HEK293T (cell line): ENCODE data around the gene IMPDH2.

ENCODE experiments used
- CTCF ChIA-PET: fragments of 350-600 bp; formaldehyde crosslinking; extraction: SDS; loops from one replicate; lab custom pipeline; 2021; ENCODE audit warnings: antibody characterized with exemption, inconsistent platforms; lab: Yijun Ruan, JAX
- POLR2A ChIA-PET: fragments of 350-600 bp; formaldehyde crosslinking; extraction: SDS; loops from one replicate; lab custom pipeline; 2020; ENCODE audit warnings: antibody characterized with exemption, inconsistent platforms; lab: Yijun Ruan, JAX
- DNase-seq: peaks from one replicate; pipeline ENCODE4 v3.0.0; 2012; ENCODE audit warnings: mixed read lengths; ENCODE audit errors: extremely low spot score
- ARNT ChIP-seq: fragments of 450-650 bp; IDR thresholded peaks from 2 replicates; pipeline ENCODE4 v1.6.1; 2017; ENCODE audit warnings: mild to moderate bottlenecking
- BHLHE40 ChIP-seq: fragments of 450-650 bp; IDR thresholded peaks from 2 replicates; pipeline ENCODE4 v1.6.1; 2016; ENCODE audit warnings: mild to moderate bottlenecking, moderate library complexity, borderline replicate concordance
- CTBP1 ChIP-seq: fragments of 450-650 bp; IDR thresholded peaks from 2 replicates; pipeline ENCODE4 v1.6.1; 2016; ENCODE audit warnings: borderline replicate concordance
- ELF4 ChIP-seq: fragments of 450-650 bp; IDR thresholded peaks from 2 replicates; pipeline ENCODE4 v1.6.1; 2017; ENCODE audit warnings: antibody characterized with exemption
- FOXA1 ChIP-seq: fragments of 450-650 bp; IDR thresholded peaks from 2 replicates; pipeline ENCODE4 v1.6.1; 2016; ENCODE audit warnings: mild to moderate bottlenecking
- FOXK2 ChIP-seq: fragments of 450-650 bp; IDR thresholded peaks from 2 replicates; pipeline ENCODE4 v1.6.1; 2016; ENCODE audit warnings: mild to moderate bottlenecking
- FOXM1 ChIP-seq: fragments of 450-650 bp; IDR thresholded peaks from 2 replicates; pipeline ENCODE4 v1.6.1; 2017; ENCODE audit warnings: mild to moderate bottlenecking, borderline replicate concordance
- HDGF ChIP-seq: fragments of 450-650 bp; IDR thresholded peaks from 2 replicates; pipeline ENCODE4 v1.6.1; 2017; ENCODE audit warnings: antibody characterized with exemption, borderline replicate concordance
- LEF1 ChIP-seq: fragments of 450-650 bp; IDR thresholded peaks from 2 replicates; pipeline ENCODE4 v1.6.1; 2017; ENCODE audit warnings: mild to moderate bottlenecking, borderline replicate concordance
- NFRKB ChIP-seq: fragments of 450-650 bp; IDR thresholded peaks from 2 replicates; pipeline ENCODE4 v1.6.1; 2016; ENCODE audit warnings: mild to moderate bottlenecking, moderate library complexity
- SP1 ChIP-seq: fragments of 450-650 bp; IDR thresholded peaks from 2 replicates; pipeline ENCODE4 v1.6.1; 2017
- SUZ12 ChIP-seq: fragments of 450-650 bp; IDR thresholded peaks from 2 replicates; pipeline ENCODE4 v1.6.1; 2016; ENCODE audit warnings: mild to moderate bottlenecking
- TARDBP ChIP-seq: fragments of 450-650 bp; IDR thresholded peaks from 2 replicates; pipeline ENCODE4 v1.6.1; 2016
- ZNF384 ChIP-seq: fragments of 450-650 bp; IDR thresholded peaks from 2 replicates; pipeline ENCODE4 v1.6.1; 2016
- TF ChIP-seq, protein P1 (sequence below): fragments of 450-650 bp; IDR thresholded peaks from 2 replicates; pipeline ENCODE4 v1.6.1; 2016

The IMPDH2 gene

DNA sequence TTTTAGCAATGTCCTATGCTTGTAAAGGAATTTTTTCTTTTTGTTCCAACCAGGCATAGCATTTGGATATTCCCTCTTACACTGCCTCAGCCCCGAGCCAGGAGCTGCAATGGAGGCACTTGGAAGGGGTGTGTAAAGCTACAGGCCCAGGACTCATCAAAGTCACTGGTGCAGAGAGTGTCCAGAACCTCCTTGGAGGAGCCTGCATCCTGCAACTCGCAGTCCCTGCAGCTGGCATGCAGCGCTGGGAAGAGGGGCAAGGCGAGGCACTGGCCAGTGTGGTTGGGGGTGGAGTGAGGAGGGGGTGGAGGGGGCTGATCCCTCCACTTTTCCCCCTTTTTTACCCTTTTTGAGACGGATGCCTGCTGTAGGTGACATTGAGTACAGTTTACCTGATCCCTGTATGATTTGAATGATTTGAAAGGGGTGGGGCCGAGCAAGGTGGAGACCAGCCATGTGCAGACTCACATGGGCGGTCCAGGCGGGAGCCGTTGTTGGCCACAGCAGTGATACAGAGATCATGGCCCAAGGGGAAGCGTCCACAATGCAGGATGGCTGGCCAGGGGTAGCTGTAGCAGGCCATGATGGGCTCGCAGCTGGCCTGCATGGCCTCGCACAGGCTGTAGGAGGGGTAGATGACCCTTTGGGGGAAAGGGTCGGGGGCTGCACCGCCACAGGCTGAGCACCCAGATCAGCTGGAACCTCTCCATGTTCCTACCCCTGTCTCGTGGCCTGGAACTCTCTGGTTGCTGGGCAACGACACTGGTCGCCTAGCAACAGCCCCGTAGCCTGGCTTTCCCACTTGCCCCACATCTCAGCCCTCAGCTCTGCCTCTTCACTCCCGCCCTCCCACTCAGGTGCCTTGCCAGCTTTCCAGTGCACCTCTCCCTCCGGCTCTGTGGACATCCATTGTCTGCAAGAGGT is 31.2 kb downstream of the IMPDH2 start:
- ChIA-PET POLR2A (interaction anchor here (1.0 to 4.8 kb wide), 3 partner anchors 9 to 24 kb away, joined by 3 to 53 read pairs (median 6); partner anchors contain the start of genes DALRD3, NDUFAF3 and WDR6), CTCF (interaction anchor here (0.9 to 2.3 kb wide), 2 partner anchors 9 to 10 kb away, joined by 3 to 7 read pairs; partner anchors contain the start of gene WDR6)
- TF ChIP-seq LEF1: no peak
- TF ChIP-seq ELF4: no peak
- TF ChIP-seq ZNF384: no peak
- no peak for TF ChIP-seq CTBP1
- no peak for TF ChIP-seq FOXA1
- no peak for TF ChIP-seq SUZ12
- no peak for TF ChIP-seq NFRKB
- DNase-seq: no peak

DNA sequence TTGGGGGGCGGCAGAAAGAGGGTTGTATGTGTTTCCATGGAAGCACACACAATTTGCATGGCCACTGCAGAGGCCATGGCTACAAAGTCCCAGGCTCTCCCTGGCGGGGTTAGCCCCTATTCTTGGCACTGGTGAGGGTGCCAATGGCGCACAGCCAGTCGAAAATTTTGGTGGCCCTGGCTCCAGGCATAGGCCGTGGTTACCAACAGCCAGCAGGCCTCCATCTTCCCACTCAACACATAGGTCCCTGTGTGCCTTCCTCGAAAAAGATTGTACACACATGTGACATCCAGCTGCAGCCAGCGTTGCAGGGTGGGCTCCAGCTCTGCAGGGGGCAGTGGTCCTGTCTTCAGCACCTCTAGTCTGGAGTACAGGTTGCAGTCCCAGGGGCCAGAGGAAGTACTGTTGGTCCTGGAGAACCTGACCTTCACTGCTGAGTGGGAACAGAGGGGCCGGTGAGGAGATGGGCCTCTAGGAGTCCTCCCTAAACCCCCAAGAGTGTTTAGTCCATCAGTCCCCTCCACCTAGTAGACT is 32.0 kb downstream of the IMPDH2 start:
- DNase-seq: no peak
- TF ChIP-seq BHLHE40 (no peak), FOXM1 (no peak), LEF1 (no peak), CTBP1 (no peak), NFRKB (no peak), ZNF384 (no peak), HDGF (no peak), TARDBP (no peak), ELF4 (no peak), ARNT (no peak)
- TF ChIP-seq, protein P1, sequence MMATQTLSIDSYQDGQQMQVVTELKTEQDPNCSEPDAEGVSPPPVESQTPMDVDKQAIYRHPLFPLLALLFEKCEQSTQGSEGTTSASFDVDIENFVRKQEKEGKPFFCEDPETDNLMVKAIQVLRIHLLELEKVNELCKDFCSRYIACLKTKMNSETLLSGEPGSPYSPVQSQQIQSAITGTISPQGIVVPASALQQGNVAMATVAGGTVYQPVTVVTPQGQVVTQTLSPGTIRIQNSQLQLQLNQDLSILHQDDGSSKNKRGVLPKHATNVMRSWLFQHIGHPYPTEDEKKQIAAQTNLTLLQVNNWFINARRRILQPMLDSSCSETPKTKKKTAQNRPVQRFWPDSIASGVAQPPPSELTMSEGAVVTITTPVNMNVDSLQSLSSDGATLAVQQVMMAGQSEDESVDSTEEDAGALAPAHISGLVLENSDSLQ: no peak
- CTCF ChIA-PET: interaction anchor here (0.5 to 2.3 kb wide), 2 partner anchors 10 to 179 kb away, joined by 3 to 7 read pairs; partner anchors contain the start of gene WDR6
- POLR2A ChIA-PET: interaction anchor here (1.1 to 4.8 kb wide), 3 partner anchors 10 to 25 kb away, joined by 3 to 53 read pairs (median 6); partner anchors contain the start of genes NDUFAF3 and WDR6

DNA sequence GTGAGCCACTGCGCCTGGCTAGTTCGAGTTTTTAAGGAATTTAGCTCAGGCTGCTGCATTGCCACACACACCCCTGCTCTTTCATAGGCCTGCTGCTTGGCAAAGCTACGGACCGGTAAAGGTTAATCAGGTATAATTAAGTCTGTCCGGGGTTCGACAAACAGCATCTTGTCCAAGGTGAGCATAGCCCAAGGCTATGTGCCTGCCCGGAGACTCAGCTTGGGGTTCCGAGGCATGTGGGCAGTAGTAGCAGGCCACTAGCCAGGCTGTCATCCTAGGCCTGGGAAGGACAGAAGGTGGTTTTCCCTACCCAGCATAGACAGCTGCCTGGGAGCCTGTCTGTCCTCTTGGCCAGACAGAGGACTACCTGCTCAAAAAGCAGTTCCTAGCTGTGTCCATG is 32.6 kb downstream of the IMPDH2 start:
- CTCF ChIA-PET: interaction anchor here (0.5 to 2.3 kb wide), 2 partner anchors 10 to 178 kb away, joined by 3 to 7 read pairs; partner anchors contain the start of gene WDR6
- no peak for DNase-seq
- TF ChIP-seq ZNF384: no peak
- TF ChIP-seq CTBP1: no peak
- no peak for TF ChIP-seq ARNT
- TF ChIP-seq FOXK2: no peak
- POLR2A ChIA-PET: interaction anchor here (1.1 to 4.8 kb wide), 2 partner anchors 10 to 12 kb away, joined by 3 to 53 read pairs; partner anchors contain the start of gene WDR6

DNA sequence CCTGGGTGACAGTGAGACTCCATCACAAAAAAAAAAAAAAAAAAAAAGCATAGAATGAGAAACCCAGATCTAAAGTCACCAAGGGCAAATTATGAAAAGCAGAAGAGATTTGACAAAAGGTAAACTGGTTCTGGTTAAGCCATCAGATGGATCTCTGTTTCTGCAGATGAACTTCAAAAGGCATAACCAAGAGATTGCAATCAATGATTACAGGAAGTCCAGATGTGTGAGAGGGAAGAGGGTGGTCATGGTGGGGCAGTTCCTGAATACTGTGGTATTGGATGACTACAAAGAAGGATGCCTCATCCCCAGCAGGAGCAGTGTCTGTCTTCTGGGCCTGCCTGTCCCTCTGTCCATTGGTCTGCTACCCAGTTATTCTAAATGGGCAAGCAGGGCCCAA is 35.4 kb downstream of the IMPDH2 start:
- TF ChIP-seq FOXM1: no peak
- TF ChIP-seq SUZ12: no peak
- TF ChIP-seq NFRKB: no peak
- no peak for TF ChIP-seq TARDBP
- TF ChIP-seq ELF4: no peak
- no peak for TF ChIP-seq SP1
- no peak for TF ChIP-seq ARNT
- no peak for TF ChIP-seq ZNF384
- TF ChIP-seq LEF1: no peak
- TF ChIP-seq CTBP1: no peak
- TF ChIP-seq HDGF: no peak
- POLR2A ChIA-PET: interaction anchor here (5.9 kb wide), 1 partner anchor 13 kb away, joined by 103 read pairs; the partner anchor contains the start of gene WDR6
- CTCF ChIA-PET: no interaction called here
- no peak for DNase-seq

DNA sequence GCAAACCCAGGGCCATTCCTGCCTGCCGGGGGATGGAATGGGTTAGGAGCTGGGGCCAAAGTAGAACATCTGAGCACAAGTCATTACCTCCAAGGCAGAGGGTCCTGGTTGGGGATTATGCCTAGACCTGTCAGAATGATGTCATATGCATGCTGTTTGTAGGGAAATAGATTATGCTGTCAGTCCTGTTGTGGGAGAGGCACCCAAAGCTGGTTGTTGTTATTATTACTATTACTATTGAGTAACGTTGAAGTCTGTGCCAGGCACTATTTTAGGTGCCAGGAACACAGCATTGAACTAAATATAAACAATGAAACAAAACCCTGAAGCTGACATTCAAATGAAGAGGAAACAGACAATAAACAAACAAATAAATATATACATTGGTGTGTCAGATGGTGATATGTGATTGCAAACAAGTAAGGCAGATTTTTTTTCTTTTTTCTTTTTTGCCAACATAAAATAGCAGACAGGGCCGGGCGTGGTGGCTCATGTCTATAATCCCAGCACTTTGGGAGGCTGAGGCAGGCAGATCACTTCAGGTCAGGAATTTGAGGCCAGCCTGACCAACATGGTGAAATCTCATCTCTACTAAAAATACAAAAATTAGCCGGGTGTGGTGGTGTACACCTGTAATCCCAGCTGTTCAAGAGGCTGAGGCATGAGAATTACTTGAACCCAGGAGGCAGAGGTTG is 37.2 kb downstream of the IMPDH2 start:
- CTCF ChIA-PET: no interaction called here
- POLR2A ChIA-PET: interaction anchor here (1.2 to 5.9 kb wide), 5 partner anchors 15 to 37 kb away, joined by 5 to 103 read pairs (median 9); partner anchors contain the start of genes DALRD3, IMPDH2, NDUFAF3 and WDR6
- TF ChIP-seq ELF4 (no peak), FOXK2 (no peak), SP1 (no peak)
- DNase-seq: no peak

DNA sequence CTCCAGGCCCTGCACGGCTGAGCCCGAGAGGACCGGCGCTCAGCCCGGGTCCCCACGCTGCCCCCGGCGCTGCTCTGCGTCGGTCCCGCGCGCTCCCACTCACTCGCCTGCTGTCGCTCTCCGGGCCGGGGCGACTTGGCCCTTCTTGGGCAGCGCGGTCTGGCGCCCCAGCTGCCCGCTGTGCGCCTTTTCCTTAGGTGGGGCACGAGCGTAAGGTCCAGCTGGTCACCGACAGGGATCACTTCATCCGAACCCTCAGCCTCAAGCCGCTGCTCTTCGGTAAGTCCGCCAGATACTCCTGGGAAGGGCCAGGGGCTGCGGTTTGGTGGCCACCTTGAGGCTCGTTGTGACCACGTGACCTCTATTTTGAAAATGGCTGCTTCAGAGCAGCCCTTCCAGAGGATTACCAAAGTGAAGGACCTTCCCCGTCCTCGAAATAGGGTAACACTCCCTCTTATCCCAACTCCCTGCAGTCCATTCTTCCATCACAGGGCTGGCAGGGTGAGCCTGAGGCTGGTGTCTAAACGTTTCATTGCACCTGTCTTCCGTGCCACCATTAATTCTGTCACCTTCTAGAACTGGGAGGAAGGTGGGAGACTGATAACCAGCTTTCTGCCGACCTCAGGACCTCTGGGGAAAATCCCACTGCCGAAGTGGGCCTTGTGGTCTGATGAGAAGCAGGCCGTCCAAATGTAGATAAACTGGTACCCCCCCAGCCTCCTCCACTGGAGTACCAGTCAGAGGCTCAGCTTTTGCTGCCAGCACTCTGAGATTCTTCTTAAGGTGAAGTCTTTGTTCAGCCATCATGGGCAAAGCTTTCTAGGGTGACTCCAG is 38.3 kb downstream of the IMPDH2 start:
- no peak for DNase-seq
- ChIA-PET CTCF (interaction anchor here (1.2 kb wide), 1 partner anchor 22 kb away, joined by 4 read pairs; no protein-coding TSS in a partner anchor), POLR2A (interaction anchor here (0.7 to 5.9 kb wide), 8 partner anchors 15 to 143 kb away, joined by 3 to 103 read pairs (median 5); partner anchors contain the start of genes DALRD3, IMPDH2, NDUFAF3 and PRKAR2A)
- no peak for TF ChIP-seq FOXM1
- no peak for TF ChIP-seq ZNF384
- no peak for TF ChIP-seq FOXA1
- no peak for TF ChIP-seq ELF4
